Neural progenitor cell (in vitro differentiated cells): ENCODE results near the gene SMAD6.

Experiments
- CTCF ChIP-seq: fragments of 200-600 bp; sonication (generic); IDR thresholded peaks from 2 replicates; pipeline ENCODE4 v1.5.1; 2017; ENCODE audit warnings: antibody characterized with exemption, mild to moderate bottlenecking
- EZH2 ChIP-seq: fragments of 200-600 bp; sonication (generic); IDR thresholded peaks from 2 replicates; pipeline ENCODE4 v1.6.1; 2017; ENCODE audit warnings: antibody characterized with exemption, mild to moderate bottlenecking, moderate library complexity
- EZH2phosphoT487 ChIP-seq: fragments of 200-600 bp; sonication (generic); IDR thresholded peaks from 2 replicates; pipeline ENCODE4 v1.6.1; 2017; ENCODE audit warnings: antibody characterized with exemption

- TF ChIP-seq CTCF (no peak), EZH2phosphoT487 (no peak), EZH2 (no peak)
Observed at GRCh38 chr15:66724732-66725463, 22.9 kb downstream of the SMAD6 start.
